Measurements from ENCODE around the gene TMEM95.

The TMEM95 gene

GRCh38 chr17:7314719-7315569 is 40.0 kb upstream of the TMEM95 start, which contains the start of gene GPS2 (continued):
- TF ChIP-seq, protein P1, sequence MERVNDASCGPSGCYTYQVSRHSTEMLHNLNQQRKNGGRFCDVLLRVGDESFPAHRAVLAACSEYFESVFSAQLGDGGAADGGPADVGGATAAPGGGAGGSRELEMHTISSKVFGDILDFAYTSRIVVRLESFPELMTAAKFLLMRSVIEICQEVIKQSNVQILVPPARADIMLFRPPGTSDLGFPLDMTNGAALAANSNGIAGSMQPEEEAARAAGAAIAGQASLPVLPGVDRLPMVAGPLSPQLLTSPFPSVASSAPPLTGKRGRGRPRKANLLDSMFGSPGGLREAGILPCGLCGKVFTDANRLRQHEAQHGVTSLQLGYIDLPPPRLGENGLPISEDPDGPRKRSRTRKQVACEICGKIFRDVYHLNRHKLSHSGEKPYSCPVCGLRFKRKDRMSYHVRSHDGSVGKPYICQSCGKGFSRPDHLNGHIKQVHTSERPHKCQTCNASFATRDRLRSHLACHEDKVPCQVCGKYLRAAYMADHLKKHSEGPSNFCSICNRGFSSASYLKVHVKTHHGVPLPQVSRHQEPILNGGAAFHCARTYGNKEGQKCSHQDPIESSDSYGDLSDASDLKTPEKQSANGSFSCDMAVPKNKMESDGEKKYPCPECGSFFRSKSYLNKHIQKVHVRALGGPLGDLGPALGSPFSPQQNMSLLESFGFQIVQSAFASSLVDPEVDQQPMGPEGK (tag by site-specific recombination; IDR thresholded peaks at IDR 0.05) = peak; percentile 50; the same call in 1 of the 2 replicates
- TF ChIP-seq ZNF558 (tag by site-specific recombination; IDR thresholded peaks at IDR 0.05) (no peak), ZNF112 (tag by site-specific recombination; IDR thresholded peaks at IDR 0.05) (no peak), ZNF221 (tag by site-specific recombination; IDR thresholded peaks at IDR 0.05; ENCODE audit: borderline replicate concordance) (no peak), ZNF423 (tag by site-specific recombination; IDR thresholded peaks at IDR 0.05) (no peak), ZNF239 (tag by site-specific recombination; IDR thresholded peaks at IDR 0.05) (no peak), TCF7L2 (IDR thresholded peaks at IDR 0.05; ENCODE audit: borderline replicate concordance, low read depth, low read length) (no peak), KLF8 (tag by site-specific recombination; IDR thresholded peaks at IDR 0.05) (0 out of 2 replicates have a peak, but pooled peaks have one; percentile 34), ZNF518A (tag by site-specific recombination; conservative IDR thresholded peaks at IDR 0.05; ENCODE audit: low read depth) (peak; percentile 86), GLIS2 (tag by site-specific recombination; IDR thresholded peaks at IDR 0.05) (0 out of 2 replicates have a peak, but pooled peaks have one; percentile 28), ZNF132 (tag by site-specific recombination; IDR thresholded peaks at IDR 0.05; ENCODE audit: borderline replicate concordance) (no peak), ZNF830 (tag by site-specific recombination; IDR thresholded peaks at IDR 0.05; ENCODE audit: low read depth) (no peak), ZNF280C (tag by site-specific recombination; IDR thresholded peaks at IDR 0.05) (no peak), SCRT1 (tag by site-specific recombination; IDR thresholded peaks at IDR 0.05; ENCODE audit: borderline replicate concordance) (no peak), OSR2 (tag by site-specific recombination; IDR thresholded peaks at IDR 0.05) (no peak), YY2 (tag by site-specific recombination; IDR thresholded peaks at IDR 0.05) (peak; percentile 38), GLIS1 (tag by site-specific recombination; IDR thresholded peaks at IDR 0.05) (no peak; the same call in 1 of the 2 replicates), ZBTB17 (tag by site-specific recombination; IDR thresholded peaks at IDR 0.05) (peak; percentile 46; the same call in 1 of the 2 replicates), ZNF776 (tag by site-specific recombination; IDR thresholded peaks at IDR 0.05; ENCODE audit: borderline replicate concordance) (no peak), ZNF670 (tag by site-specific recombination; IDR thresholded peaks at IDR 0.05; ENCODE audit: low read depth) (no peak), ZNF530 (tag by site-specific recombination; IDR thresholded peaks at IDR 0.05; ENCODE audit: low read depth) (no peak), KLF10 (tag by site-specific recombination; IDR thresholded peaks at IDR 0.05) (peak; percentile 72; the same call in 1 of the 2 replicates), SP2 (tag by site-specific recombination; IDR thresholded peaks at IDR 0.05) (peak; percentile 82)
- TF ChIP-seq, protein P2, sequence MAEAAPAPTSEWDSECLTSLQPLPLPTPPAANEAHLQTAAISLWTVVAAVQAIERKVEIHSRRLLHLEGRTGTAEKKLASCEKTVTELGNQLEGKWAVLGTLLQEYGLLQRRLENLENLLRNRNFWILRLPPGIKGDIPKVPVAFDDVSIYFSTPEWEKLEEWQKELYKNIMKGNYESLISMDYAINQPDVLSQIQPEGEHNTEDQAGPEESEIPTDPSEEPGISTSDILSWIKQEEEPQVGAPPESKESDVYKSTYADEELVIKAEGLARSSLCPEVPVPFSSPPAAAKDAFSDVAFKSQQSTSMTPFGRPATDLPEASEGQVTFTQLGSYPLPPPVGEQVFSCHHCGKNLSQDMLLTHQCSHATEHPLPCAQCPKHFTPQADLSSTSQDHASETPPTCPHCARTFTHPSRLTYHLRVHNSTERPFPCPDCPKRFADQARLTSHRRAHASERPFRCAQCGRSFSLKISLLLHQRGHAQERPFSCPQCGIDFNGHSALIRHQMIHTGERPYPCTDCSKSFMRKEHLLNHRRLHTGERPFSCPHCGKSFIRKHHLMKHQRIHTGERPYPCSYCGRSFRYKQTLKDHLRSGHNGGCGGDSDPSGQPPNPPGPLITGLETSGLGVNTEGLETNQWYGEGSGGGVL (tag by site-specific recombination; IDR thresholded peaks at IDR 0.05) = peak; percentile 10; the same call in 1 of the 2 replicates
- TF ChIP-seq, protein P3, sequence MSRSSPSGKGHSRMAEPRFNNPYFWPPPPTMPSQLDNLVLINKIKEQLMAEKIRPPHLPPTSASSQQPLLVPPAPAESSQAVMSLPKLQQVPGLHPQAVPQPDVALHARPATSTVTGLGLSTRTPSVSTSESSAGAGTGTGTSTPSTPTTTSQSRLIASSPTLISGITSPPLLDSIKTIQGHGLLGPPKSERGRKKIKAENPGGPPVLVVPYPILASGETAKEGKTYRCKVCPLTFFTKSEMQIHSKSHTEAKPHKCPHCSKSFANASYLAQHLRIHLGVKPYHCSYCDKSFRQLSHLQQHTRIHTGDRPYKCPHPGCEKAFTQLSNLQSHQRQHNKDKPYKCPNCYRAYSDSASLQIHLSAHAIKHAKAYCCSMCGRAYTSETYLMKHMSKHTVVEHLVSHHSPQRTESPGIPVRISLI (tag by site-specific recombination; IDR thresholded peaks at IDR 0.05) = no peak
